MCF 10A (cell line): Measurements from ENCODE around the gene S100P. TPM values are rescaled to one million over a fixed set of nuclear protein-coding genes. Genes with fewer than 3 reads are reported as not detected.

ENCODE experiments used
- BruUV-seq: library from RNA; stranded (reverse); fragments of 400-500 nt; replicated peaks from 2 replicates; lab custom pipeline; 2021; lab: Mats Ljungman, UMichigan
- CTCF ChIA-PET: fragments of 300-600 bp; sonication (Branson Sonifier 250); formaldehyde crosslinking; extraction: SDS; loops from one replicate; lab custom pipeline; 2021; ENCODE audit warnings: antibody characterized with exemption, inconsistent platforms; lab: Yijun Ruan, JAX
- POLR2A ChIA-PET: fragments of 300-600, 350-650 bp; sonication (Branson Sonifier 250); formaldehyde crosslinking; extraction: SDS; loops from one replicate; lab custom pipeline; 2020; ENCODE audit warnings: antibody characterized with exemption, inconsistent platforms; lab: Yijun Ruan, JAX
- DNase-seq: peaks from one replicate; pipeline ENCODE4 v3.0.0-alpha.2; 2018; ENCODE audit not compliant: unreplicated experiment
- H3K27ac Mint-ChIP-seq: one replicate; pipeline ENCODE4 v1.8.0; 2022; ENCODE audit warnings: mild to moderate bottlenecking, low read depth, mixed read lengths; ENCODE audit not compliant: unreplicated experiment
- H3K27me3 Mint-ChIP-seq: one replicate; pipeline ENCODE4 v1.8.0; 2022; ENCODE audit warnings: mixed read lengths; ENCODE audit not compliant: insufficient read depth, unreplicated experiment
- H3K36me3 Mint-ChIP-seq: one replicate; pipeline ENCODE4 v1.8.0; 2022; ENCODE audit warnings: mild to moderate bottlenecking, moderate library complexity, mixed read lengths; ENCODE audit not compliant: insufficient read depth, unreplicated experiment
- H3K4me1 Mint-ChIP-seq: one replicate; pipeline ENCODE4 v1.8.0; 2022; ENCODE audit warnings: mixed read lengths; ENCODE audit not compliant: insufficient read depth, unreplicated experiment
- H3K4me3 Mint-ChIP-seq: one replicate; pipeline ENCODE4 v1.8.0; 2022; ENCODE audit warnings: mild to moderate bottlenecking, moderate library complexity, mixed read lengths; ENCODE audit not compliant: unreplicated experiment
- H3K9me3 Mint-ChIP-seq: one replicate; pipeline ENCODE4 v1.8.0; 2022; ENCODE audit warnings: mixed read lengths; ENCODE audit not compliant: unreplicated experiment
- CTCF ChIP-seq: fragments of 200-600 bp; IDR thresholded peaks from one replicate; pipeline ENCODE4 v1.8.0; 2022; ENCODE audit warnings: antibody characterized with exemption, mild to moderate bottlenecking; ENCODE audit not compliant: unreplicated experiment
- intact Hi-C: fragments of 100-400 bp; cut with micrococcal nuclease; formaldehyde crosslinking; loops from 2 replicates; pipeline ENCODE4 v1.14.1; 2022
- total RNA-seq: library from RNA; stranded (reverse); gene quantifications from 2 replicates; pipeline ENCODE4 v1.2.3, GENCODE V29; 2022

Gene S100P
- total RNA-seq, 1 experiment from 2014 or later = 55.6 TPM

DNA sequence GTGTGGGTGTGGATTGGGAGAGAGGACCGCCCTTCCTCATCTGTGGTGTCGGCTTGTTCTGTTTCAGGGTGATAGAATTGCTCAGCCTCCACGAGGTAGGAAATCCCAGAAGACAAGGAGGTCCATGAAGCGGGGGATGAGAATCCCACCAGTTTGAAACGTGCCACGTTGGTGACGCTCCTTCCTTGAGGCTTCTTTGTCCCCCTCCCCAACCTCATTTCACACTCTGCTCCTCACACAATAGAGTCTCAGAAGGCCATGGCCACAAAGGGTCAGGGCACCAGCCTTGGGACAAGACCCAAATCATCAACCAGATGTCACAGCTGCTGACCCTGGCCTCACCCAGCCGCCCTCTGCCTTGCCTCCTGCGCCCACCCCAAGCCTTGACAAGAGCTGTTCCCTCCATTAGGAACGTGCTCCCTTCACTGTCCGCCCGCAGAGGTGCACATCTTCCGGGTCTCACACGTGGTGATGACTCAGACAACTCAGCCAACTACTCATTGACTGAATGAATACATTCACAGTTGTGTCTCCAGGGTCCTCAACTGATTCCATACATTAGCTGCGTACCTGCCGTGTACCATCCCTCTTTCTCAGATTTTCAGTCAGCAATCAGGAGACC, 40.6 kb downstream of the S100P start:
- intact Hi-C loops = no loop called here
- no peak for DNase-seq
- no TSS peak for BruUV-seq
- Mint-ChIP-seq H3K27ac (peak overlapping the region; percentile 71), H3K36me3 (no peaks in the 10 kb centered on the region), H3K9me3 (no peaks in the 10 kb centered on the region), H3K4me3 (no peak overlapping the region), H3K27me3 (no peaks in the 10 kb centered on the region), H3K4me1 (peaks cover 4% of the 10 kb centered on the region)
- no peak for TF ChIP-seq CTCF
- ChIA-PET POLR2A (interaction anchor here (0.6 to 1.3 kb wide), 2 partner anchors 15 to 162 kb away, joined by 3 to 4 read pairs; no protein-coding TSS in a partner anchor), CTCF (interaction anchor here (0.6 to 5.0 kb wide), 4 partner anchors 9 to 139 kb away, joined by 3 to 23 read pairs (median 3); no protein-coding TSS in a partner anchor)

DNA sequence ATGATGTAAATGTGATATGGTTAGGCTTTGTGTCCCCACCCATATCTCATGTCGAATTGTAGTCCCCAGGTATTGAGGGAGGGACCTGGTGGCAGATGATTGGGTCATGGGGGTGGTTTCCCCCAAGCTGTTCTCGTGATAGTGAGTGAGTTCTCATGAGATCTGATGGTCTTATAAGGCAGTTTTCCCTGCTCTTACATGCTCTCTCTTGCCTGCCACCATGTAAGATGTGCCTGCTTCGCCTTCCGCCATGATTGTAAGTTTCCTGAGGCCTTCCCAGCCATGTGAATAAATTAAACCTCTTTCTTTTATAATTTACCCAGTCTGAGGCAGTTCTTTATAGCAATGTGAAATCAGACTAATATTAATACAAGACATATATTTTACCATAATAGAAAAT, 46.2 kb downstream of the S100P start:
- H3K4me3 Mint-ChIP-seq = no peak overlapping the region
- intact Hi-C loops = no loop called here
- ChIA-PET POLR2A (interaction anchor here (0.9 to 1.2 kb wide), 2 partner anchors 44 to 327 kb away, joined by 3 to 4 read pairs; no protein-coding TSS in a partner anchor), CTCF (interaction anchor here (1.2 kb wide), 1 partner anchor 20 kb away, joined by 3 read pairs; no protein-coding TSS in a partner anchor)
- TF ChIP-seq CTCF = no peak
- no peak overlapping the region for H3K27ac Mint-ChIP-seq
- DNase-seq = no peak
- H3K9me3 Mint-ChIP-seq = no peaks in the 10 kb centered on the region
- no peaks in the 10 kb centered on the region for H3K36me3 Mint-ChIP-seq
- H3K4me1 Mint-ChIP-seq = no peaks in the 10 kb centered on the region
- H3K27me3 Mint-ChIP-seq = no peaks in the 10 kb centered on the region
- no TSS peak for BruUV-seq

DNA sequence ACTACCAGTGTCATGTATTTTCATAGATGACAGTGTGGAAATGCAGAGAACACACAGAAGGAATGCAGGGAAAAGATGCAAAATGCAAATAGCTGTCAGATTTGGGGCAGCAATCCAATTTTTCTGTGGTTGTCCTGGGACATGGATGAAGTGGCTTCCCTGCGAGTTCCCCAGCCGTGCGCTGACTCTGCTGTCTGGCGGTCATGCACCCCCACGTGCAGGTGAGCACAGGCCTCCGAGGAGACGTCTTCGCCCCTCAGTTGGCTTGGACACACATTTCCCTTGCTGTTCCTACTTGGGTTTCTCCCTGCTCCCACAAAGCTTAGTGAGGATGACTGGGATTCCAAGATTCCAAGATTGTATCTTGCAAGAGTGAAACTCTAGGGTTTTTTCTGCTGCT, 46.7 kb downstream of the S100P start:
- no peaks in the 10 kb centered on the region for H3K9me3 Mint-ChIP-seq
- DNase-seq = no peak
- H3K27me3 Mint-ChIP-seq = no peaks in the 10 kb centered on the region
- no peak overlapping the region for H3K4me3 Mint-ChIP-seq
- intact Hi-C loops = no loop called here
- H3K27ac Mint-ChIP-seq = no peak overlapping the region
- no peaks in the 10 kb centered on the region for H3K4me1 Mint-ChIP-seq
- BruUV-seq = no TSS peak
- POLR2A ChIA-PET = interaction anchor here (0.9 to 1.2 kb wide), 2 partner anchors 45 to 327 kb away, joined by 3 to 4 read pairs; no protein-coding TSS in a partner anchor
- no peak for TF ChIP-seq CTCF
- H3K36me3 Mint-ChIP-seq = no peaks in the 10 kb centered on the region
- CTCF ChIA-PET = interaction anchor here (1.2 kb wide), 1 partner anchor 21 kb away, joined by 3 read pairs; no protein-coding TSS in a partner anchor

DNA sequence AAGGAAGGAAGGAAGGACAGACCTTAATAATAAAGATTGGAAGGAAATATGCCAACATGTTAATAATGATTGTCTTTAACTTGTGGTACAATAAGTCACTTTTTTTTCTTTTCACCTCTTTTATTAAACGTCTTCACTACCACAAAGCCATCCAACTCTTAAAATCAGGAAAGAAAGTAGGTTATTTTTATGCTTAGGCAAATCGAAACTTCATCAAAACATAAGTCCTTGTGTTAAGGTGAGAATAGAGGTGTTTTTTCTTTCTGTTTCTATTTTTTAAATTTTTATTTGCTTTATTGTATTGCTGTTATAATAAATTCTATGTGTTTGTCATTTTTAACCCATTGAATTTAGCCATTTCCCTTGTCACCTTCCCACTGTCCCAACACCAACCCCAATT, 48.8 kb downstream of the S100P start:
- peaks cover 9% of the 10 kb centered on the region for H3K4me1 Mint-ChIP-seq
- no peak overlapping the region for H3K4me3 Mint-ChIP-seq
- no peak for DNase-seq
- no TSS peak for BruUV-seq
- ChIA-PET CTCF (no interaction called here), POLR2A (no interaction called here)
- no peaks in the 10 kb centered on the region for H3K9me3 Mint-ChIP-seq
- intact Hi-C loops = no loop called here
- H3K27me3 Mint-ChIP-seq = no peaks in the 10 kb centered on the region
- TF ChIP-seq CTCF = no peak
- H3K36me3 Mint-ChIP-seq = no peaks in the 10 kb centered on the region
- no peak overlapping the region for H3K27ac Mint-ChIP-seq
